ENCODE results near the gene ROR2. TPM values are rescaled to one million over a fixed set of nuclear protein-coding genes. Genes with fewer than 3 reads are reported as not detected.

The ROR2 gene
- total RNA-seq, 1 experiment from 2014 or later, result 0.84 TPM

DNA sequence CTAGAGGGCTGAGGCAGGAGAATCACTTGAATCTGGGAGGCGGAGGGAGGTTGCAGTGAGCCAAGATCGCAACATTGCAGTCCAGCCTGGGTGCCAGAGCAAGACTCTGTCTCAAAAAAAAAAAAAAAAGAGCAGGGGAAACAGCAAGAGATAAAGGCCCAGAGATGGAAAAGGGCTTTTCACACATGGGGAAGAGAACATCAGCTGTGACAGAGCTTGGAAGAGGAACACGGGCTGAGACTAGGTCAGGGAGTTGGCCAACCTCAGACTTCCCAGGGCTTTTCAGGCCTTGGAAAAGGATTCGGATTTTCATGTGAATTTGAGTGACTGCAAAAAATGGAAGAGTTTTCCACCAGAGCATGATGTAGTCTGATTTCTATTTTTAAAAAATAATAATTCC, 294.4 kb downstream of the ROR2 start:
- Mint-ChIP-seq H3K27me3 (ENCODE audit: insufficient read depth, unreplicated experiment) (peaks cover 13% of the 10 kb centered on the region), H3K9me3 (ENCODE audit: unreplicated experiment) (no peaks in the 10 kb centered on the region), H3K27ac (ENCODE audit: low read depth, unreplicated experiment) (no peak overlapping the region), H3K36me3 (ENCODE audit: insufficient read depth, unreplicated experiment) (no peaks in the 10 kb centered on the region), H3K4me1 (ENCODE audit: insufficient read depth, unreplicated experiment) (no peaks in the 10 kb centered on the region), H3K4me3 (ENCODE audit: unreplicated experiment) (no peak overlapping the region)
- no TSS peak for BruUV-seq (replicated peaks)
- no peak for DNase-seq (ENCODE audit: unreplicated experiment)
- intact Hi-C loops (cut with micrococcal nuclease), result no loop called here
- CTCF ChIA-PET, result interaction anchor here (0.6 kb wide), 2 partner anchors 79 to 229 kb away, joined by 3 read pairs; no protein-coding TSS in a partner anchor
- TF ChIP-seq, protein P1, sequence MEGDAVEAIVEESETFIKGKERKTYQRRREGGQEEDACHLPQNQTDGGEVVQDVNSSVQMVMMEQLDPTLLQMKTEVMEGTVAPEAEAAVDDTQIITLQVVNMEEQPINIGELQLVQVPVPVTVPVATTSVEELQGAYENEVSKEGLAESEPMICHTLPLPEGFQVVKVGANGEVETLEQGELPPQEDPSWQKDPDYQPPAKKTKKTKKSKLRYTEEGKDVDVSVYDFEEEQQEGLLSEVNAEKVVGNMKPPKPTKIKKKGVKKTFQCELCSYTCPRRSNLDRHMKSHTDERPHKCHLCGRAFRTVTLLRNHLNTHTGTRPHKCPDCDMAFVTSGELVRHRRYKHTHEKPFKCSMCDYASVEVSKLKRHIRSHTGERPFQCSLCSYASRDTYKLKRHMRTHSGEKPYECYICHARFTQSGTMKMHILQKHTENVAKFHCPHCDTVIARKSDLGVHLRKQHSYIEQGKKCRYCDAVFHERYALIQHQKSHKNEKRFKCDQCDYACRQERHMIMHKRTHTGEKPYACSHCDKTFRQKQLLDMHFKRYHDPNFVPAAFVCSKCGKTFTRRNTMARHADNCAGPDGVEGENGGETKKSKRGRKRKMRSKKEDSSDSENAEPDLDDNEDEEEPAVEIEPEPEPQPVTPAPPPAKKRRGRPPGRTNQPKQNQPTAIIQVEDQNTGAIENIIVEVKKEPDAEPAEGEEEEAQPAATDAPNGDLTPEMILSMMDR (IDR thresholded peaks at IDR 0.05; ENCODE audit: unreplicated experiment), result no peak
- POLR2A ChIA-PET, result no interaction called here

DNA sequence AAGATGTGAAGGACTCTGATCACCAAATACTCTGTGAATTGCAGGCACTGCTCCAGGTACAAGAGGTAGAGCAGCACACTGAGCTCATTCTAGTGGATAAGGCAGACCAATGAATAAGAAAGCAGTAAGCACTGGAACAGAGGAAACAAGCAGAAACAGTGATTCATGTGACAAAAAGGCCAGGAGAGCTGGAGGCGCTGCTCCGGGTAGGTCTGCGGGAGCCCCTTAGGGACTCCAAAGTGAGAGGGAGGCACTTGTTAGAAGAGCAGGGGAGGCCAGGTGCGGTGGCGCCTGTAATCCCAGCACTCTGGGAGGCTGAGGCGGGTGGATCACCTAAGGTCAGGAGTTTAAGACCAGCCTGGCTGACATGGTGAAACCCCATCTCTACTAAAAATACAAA, 294.8 kb downstream of the ROR2 start:
- CTCF ChIA-PET, result no interaction called here
- no peaks in the 10 kb centered on the region for H3K4me1 Mint-ChIP-seq (ENCODE audit: insufficient read depth, unreplicated experiment)
- no peaks in the 10 kb centered on the region for H3K9me3 Mint-ChIP-seq (ENCODE audit: unreplicated experiment)
- no peaks in the 10 kb centered on the region for H3K36me3 Mint-ChIP-seq (ENCODE audit: insufficient read depth, unreplicated experiment)
- intact Hi-C loops (cut with micrococcal nuclease), result no loop called here
- BruUV-seq (replicated peaks), result no TSS peak
- peaks cover 13% of the 10 kb centered on the region for H3K27me3 Mint-ChIP-seq (ENCODE audit: insufficient read depth, unreplicated experiment)
- H3K27ac Mint-ChIP-seq (ENCODE audit: low read depth, unreplicated experiment), result no peak overlapping the region
- POLR2A ChIA-PET, result no interaction called here
- TF ChIP-seq, protein P1 (IDR thresholded peaks at IDR 0.05; ENCODE audit: unreplicated experiment), result no peak
- DNase-seq (ENCODE audit: unreplicated experiment), result no peak
- H3K4me3 Mint-ChIP-seq (ENCODE audit: unreplicated experiment), result no peak overlapping the region

DNA sequence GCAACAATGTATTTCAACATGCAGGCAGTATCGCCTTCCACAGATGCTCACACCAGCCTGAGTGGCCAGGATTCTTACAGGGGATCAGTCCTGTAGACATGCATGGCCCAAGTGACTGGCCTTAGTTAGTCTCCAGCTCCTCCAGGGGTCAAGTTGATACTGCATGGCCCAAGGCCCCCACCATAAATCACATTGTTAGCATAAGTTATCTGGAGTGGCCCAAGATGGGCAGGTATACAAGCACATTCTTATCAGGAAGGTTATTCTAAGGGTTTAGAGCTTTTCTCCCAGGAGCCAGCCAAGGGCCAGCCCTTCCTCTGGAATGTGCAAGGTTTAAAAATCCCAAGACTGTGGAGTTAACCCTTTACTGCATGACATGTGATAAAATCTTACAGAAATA, 295.5 kb downstream of the ROR2 start:
- intact Hi-C loops (cut with micrococcal nuclease), result no loop called here
- Mint-ChIP-seq H3K4me3 (ENCODE audit: unreplicated experiment) (no peak overlapping the region), H3K27me3 (ENCODE audit: insufficient read depth, unreplicated experiment) (peaks cover 13% of the 10 kb centered on the region), H3K27ac (ENCODE audit: low read depth, unreplicated experiment) (no peak overlapping the region), H3K4me1 (ENCODE audit: insufficient read depth, unreplicated experiment) (no peaks in the 10 kb centered on the region), H3K9me3 (ENCODE audit: unreplicated experiment) (no peaks in the 10 kb centered on the region), H3K36me3 (ENCODE audit: insufficient read depth, unreplicated experiment) (no peaks in the 10 kb centered on the region)
- no TSS peak for BruUV-seq (replicated peaks)
- POLR2A ChIA-PET, result no interaction called here
- TF ChIP-seq, protein P1 (IDR thresholded peaks at IDR 0.05; ENCODE audit: unreplicated experiment), result no peak
- no peak for DNase-seq (ENCODE audit: unreplicated experiment)
- CTCF ChIA-PET, result no interaction called here

DNA sequence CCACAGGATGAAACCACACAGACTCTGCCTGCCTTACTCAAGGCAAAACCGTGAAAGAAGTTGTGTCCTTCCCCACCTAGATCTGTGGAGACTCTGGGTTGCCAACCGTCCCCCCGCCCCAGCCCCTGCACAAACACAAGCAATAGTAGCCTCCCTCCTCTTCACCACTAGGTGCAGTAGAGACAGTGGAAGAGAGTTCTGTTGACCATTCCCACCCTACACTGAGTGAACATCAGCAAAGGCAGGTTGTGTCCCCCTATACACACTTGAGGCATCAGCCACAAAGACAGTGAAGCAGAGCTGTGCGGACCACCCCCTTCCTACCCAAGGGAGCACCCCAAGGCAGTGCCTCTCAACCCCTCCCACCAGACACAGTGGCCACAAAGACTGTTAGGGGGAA, 302.7 kb downstream of the ROR2 start:
- no peak for DNase-seq (ENCODE audit: unreplicated experiment)
- intact Hi-C loops (cut with micrococcal nuclease), result no loop called here
- CTCF ChIA-PET, result no interaction called here
- TF ChIP-seq, protein P1 (IDR thresholded peaks at IDR 0.05; ENCODE audit: unreplicated experiment), result no peak
- peaks cover 5% of the 10 kb centered on the region for H3K4me1 Mint-ChIP-seq (ENCODE audit: insufficient read depth, unreplicated experiment)
- no peaks in the 10 kb centered on the region for H3K27me3 Mint-ChIP-seq (ENCODE audit: insufficient read depth, unreplicated experiment)
- no peak overlapping the region for H3K4me3 Mint-ChIP-seq (ENCODE audit: unreplicated experiment)
- H3K9me3 Mint-ChIP-seq (ENCODE audit: unreplicated experiment), result no peaks in the 10 kb centered on the region
- H3K27ac Mint-ChIP-seq (ENCODE audit: low read depth, unreplicated experiment), result no peak overlapping the region
- POLR2A ChIA-PET, result no interaction called here
- no TSS peak for BruUV-seq (replicated peaks)
- no peaks in the 10 kb centered on the region for H3K36me3 Mint-ChIP-seq (ENCODE audit: insufficient read depth, unreplicated experiment)
